ENCODE results near the gene TMEM86A.

DNA sequence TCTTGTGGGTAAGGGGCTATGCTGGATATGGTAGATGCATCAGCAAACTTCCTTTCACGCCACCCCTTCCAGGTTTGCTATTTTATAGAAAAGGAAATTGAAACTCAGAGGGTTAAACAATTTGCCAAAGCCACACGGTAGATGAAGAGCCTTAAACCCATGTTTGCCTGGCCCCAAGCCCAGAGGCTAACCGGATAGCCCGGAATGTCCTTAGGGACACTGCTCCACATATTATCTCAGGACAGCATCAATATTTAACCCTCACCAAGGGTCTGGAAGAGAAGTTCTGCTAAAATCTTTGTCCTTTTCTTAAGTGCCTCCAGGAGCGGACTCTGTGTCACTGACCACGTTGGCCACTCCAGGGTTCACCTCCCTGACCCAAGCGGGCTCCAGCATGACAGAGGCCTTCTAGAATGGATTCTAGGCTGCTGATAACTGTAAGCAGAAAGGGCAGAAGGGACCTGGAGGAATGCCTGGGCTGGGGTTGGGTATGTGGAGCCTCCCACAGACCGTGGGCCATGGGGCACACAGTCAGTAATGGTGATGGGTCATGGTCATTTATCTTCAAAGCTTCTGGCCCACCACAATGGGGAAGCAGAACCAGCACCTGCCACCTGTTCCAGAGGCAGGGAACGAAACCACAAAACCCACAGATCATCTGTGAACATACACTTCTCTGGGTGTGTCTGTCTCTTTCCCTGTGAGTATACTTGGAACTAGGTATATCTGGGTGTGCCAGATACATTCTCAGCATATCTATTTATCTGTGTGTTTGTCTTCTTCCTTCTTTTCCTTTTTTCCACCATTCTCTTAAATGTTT, 5.4 kb upstream of the TMEM86A start:
- TF ChIP-seq POLR2A (IDR thresholded peaks at IDR 0.05), result no peak
- TF ChIP-seq CTCF (IDR thresholded peaks at IDR 0.05), result no peak
